HepG2 (cell line): ENCODE results near the gene CEBPG. TPM values are rescaled to one million over a fixed set of nuclear protein-coding genes. Genes with fewer than 3 reads are reported as not detected.
A peak's percentile ranks its signal among the peaks of the same experiment; 100 is the strongest.

Source experiments
- ATAC-seq: fragments of 200-7000 bp; cut with Tn5 transposase; 3 replicates; pipeline ENCODE4 v1.9.1; 2020; ENCODE audit warnings: mild to moderate bottlenecking, moderate library complexity
- BruUV-seq: library from RNA; stranded (reverse); fragments of 400-500 nt; replicated peaks from 2 replicates; lab custom pipeline; 2021; lab: Mats Ljungman, UMichigan
- CTCF ChIA-PET: fragments of 300-600 bp; formaldehyde crosslinking; extraction: SDS; loops from one replicate; lab custom pipeline; 2021; ENCODE audit warnings: low total read pairs, inconsistent platforms, low intra/inter-chr PET ratio; lab: Yijun Ruan, JAX
- POLR2A ChIA-PET: fragments of 350-600 bp; sonication (Branson Sonifier 250); formaldehyde crosslinking; loops from one replicate; lab custom pipeline; 2020; ENCODE audit warnings: antibody characterized with exemption, inconsistent platforms; lab: Yijun Ruan, JAX
- DNase-seq: peaks from one replicate; pipeline ENCODE4 v3.0.0-alpha.2; 2015; ENCODE audit warnings: low spot score
- FAIRE-seq: peaks from 3 replicates; lab custom pipeline; 2011; peaks lifted over from hg19 to GRCh38; lab: Jason Lieb, UNC
- H2AFZ ChIP-seq: one replicate; pipeline ENCODE4 v1.6.1; 2011; ENCODE audit warnings: low read length, inconsistent platforms
- H3K27ac ChIP-seq: fragments of 300-600 bp; 3 replicates; pipeline ENCODE4 v1.8.0; 2011; ENCODE audit warnings: mixed run types, mild to moderate bottlenecking, mixed read lengths, low read length, inconsistent platforms; ENCODE audit not compliant: insufficient read depth; ENCODE audit errors: extremely low read length
- H3K27me3 ChIP-seq, 2 experiments: fragments of 200-600 bp in 1 of 2; 2 replicates in 1 of 2; 3 replicates in 1 of 2; pipeline versions ENCODE4 v1.6.0 to v1.8.0; 2011; ENCODE audit warnings: low read length in 2 of 2, mild to moderate bottlenecking in 2 of 2, moderate library complexity in 2 of 2, inconsistent platforms in 1 of 2; ENCODE audit not compliant: insufficient read depth in 2 of 2, control insufficient read depth in 1 of 2
- H3K36me3 ChIP-seq, 2 experiments: fragments of 200-600 bp in 1 of 2; replicated peaks in 1 of 2; 2 replicates in 1 of 2; 3 replicates in 1 of 2; pipeline versions ENCODE4 v1.5.1 to v1.8.0; 2011; ENCODE audit warnings: low read length in 2 of 2, inconsistent platforms in 1 of 2; ENCODE audit not compliant: insufficient read depth in 2 of 2, control insufficient read depth in 1 of 2
- H3K4me1 ChIP-seq: 2 replicates; pipeline ENCODE4 v1.5.1; 2012; ENCODE audit warnings: low read length, inconsistent platforms; ENCODE audit not compliant: insufficient read depth
- H3K4me2 ChIP-seq: 2 replicates; pipeline ENCODE4 v1.6.0; 2011; ENCODE audit warnings: low read depth, low read length, inconsistent platforms
- H3K4me3 ChIP-seq, 3 experiments: fragments of 200-600 bp in 1 of 3; sonication (generic), shearing (Covaris generic) in 1 of 3; replicated peaks in 1 of 3; 2 replicates each; pipeline ENCODE4 v1.5.1; 2011 to 2016; ENCODE audit warnings: low read length in 3 of 3, inconsistent platforms in 2 of 3, low read depth in 2 of 3, mild to moderate bottlenecking in 2 of 3, control low read depth in 1 of 3, mixed read lengths in 1 of 3; ENCODE audit not compliant: insufficient read depth in 1 of 3
- H3K79me2 ChIP-seq: one replicate; pipeline ENCODE4 v1.6.1; 2011; ENCODE audit warnings: low read length, inconsistent platforms; ENCODE audit not compliant: insufficient read depth
- H3K9ac ChIP-seq: 2 replicates; pipeline ENCODE4 v1.6.0; 2011; ENCODE audit warnings: mild to moderate bottlenecking, low read depth, low read length, inconsistent platforms; ENCODE audit not compliant: insufficient read depth
- H3K9me3 ChIP-seq: 2 replicates; pipeline ENCODE4 v1.5.1; 2012; ENCODE audit warnings: mild to moderate bottlenecking, low read length
- H4K20me1 ChIP-seq: 2 replicates; pipeline ENCODE4 v1.6.0; 2011; ENCODE audit warnings: inconsistent platforms, mild to moderate bottlenecking, low read length, moderate library complexity; ENCODE audit not compliant: insufficient read depth
- CHD4 ChIP-seq: fragments of 200-600 bp; sonication (generic); IDR thresholded peaks from 2 replicates; pipeline ENCODE4 v1.7.0; 2017; ENCODE audit warnings: mild to moderate bottlenecking, low read length, borderline replicate concordance
- MIER3 ChIP-seq: IDR thresholded peaks from 2 replicates; pipeline ENCODE4 v1.6.1; 2016; ENCODE audit warnings: missing compliant biosample characterization, borderline replicate concordance
- RAD21 ChIP-seq: fragments of 450-650 bp; formaldehyde crosslinking; IDR thresholded peaks from 2 replicates; pipeline ENCODE4 v1.5.0; 2020; ENCODE audit warnings: mild to moderate bottlenecking
- SMC3 ChIP-seq: IDR thresholded peaks from 2 replicates; pipeline ENCODE4 v1.6.1; 2011; ENCODE audit warnings: low read length, improper control_type of control experiment
- STAG1 ChIP-seq: sonication (generic); formaldehyde crosslinking; IDR thresholded peaks from 2 replicates; pipeline ENCODE4 v1.4.0; 2020; ENCODE audit warnings: missing genetic modification reagents
- XRCC5 ChIP-seq: fragments of 200-400 bp; formaldehyde crosslinking; optimal IDR thresholded peaks from 2 replicates; pipeline ENCODE3; 2017; ENCODE audit warnings: mild to moderate bottlenecking, low read length
- ZNF121 ChIP-seq: sonication (generic); formaldehyde crosslinking; IDR thresholded peaks from 2 replicates; pipeline ENCODE4 v1.5.0; 2020; ENCODE audit warnings: mild to moderate bottlenecking, missing genetic modification reagents
- ZNF350 ChIP-seq: sonication (generic); formaldehyde crosslinking; IDR thresholded peaks from 2 replicates; pipeline ENCODE4 v1.4.0; 2020; ENCODE audit warnings: mild to moderate bottlenecking, low read depth, missing genetic modification reagents, borderline replicate concordance
- ZNF598 ChIP-seq: sonication (generic); formaldehyde crosslinking; IDR thresholded peaks from 2 replicates; pipeline ENCODE4 v1.5.1; 2020; ENCODE audit warnings: mild to moderate bottlenecking, missing genetic modification reagents, borderline replicate concordance
- ZNF768 ChIP-seq: sonication (generic); formaldehyde crosslinking; IDR thresholded peaks from 2 replicates; pipeline ENCODE4 v1.4.0; 2020; ENCODE audit warnings: missing genetic modification reagents
- ZNF83 ChIP-seq: sonication (generic); formaldehyde crosslinking; IDR thresholded peaks from 2 replicates; pipeline ENCODE4 v1.4.0; 2020; ENCODE audit warnings: missing genetic modification reagents, mild to moderate bottlenecking, borderline replicate concordance
- WGBS: methylation state at CpG from one replicate; pipeline ENCODE4 v1.1.6; 2017; ENCODE audit warnings: low lambda C conversion rate; 5-methylcytosine and 5-hydroxymethylcytosine counted together
- in situ Hi-C: cut with HindIII; loops from 2 replicates; pipeline ENCODE4 v1.10.0; 2017; ENCODE audit warnings: low pct_unique_long_range_greater_than_20kb; ENCODE audit not compliant: extremely low pct_ligation_motif_present
- intact Hi-C: fragments of 100-400 bp; cut with micrococcal nuclease; formaldehyde crosslinking; loops from one replicate; pipeline ENCODE4 v1.10.0; 2022; ENCODE audit not compliant: unreplicated experiment
- polyA plus RNA-seq, 8 experiments: library from polyadenylated mRNA; depleted of rRNA in 3 of 8; stranded (reverse) in 7 of 8; unstranded in 1 of 8; fragments of >200 nt; fragmentation: Illumina TruSeq in 4 of 8; extraction: Trizol in 4 of 8; gene quantifications; 2 replicates each; pipeline versions ENCODE4 v1.2.1 to v1.2.3, GENCODE V29; 2011 to 2016; ENCODE audit warnings: low read depth in 4 of 8, missing spikeins in 1 of 8, mixed read lengths in 1 of 8; ENCODE audit not compliant: insufficient read depth in 1 of 8
- total RNA-seq, 5 experiments: library from RNA; depleted of rRNA; stranded (reverse); fragments of >200 nt; fragmentation: Illumina TruSeq; extraction: Trizol; gene quantifications; 2 replicates each; pipeline ENCODE4 v1.2.3, GENCODE V29; 2016; ENCODE audit warnings: low read depth in 1 of 5
- TF ChIP-seq, protein P1 (sequence below): sonication (generic); formaldehyde crosslinking; IDR thresholded peaks from 2 replicates; pipeline ENCODE4 v1.9.0; 2021; ENCODE audit warnings: missing genetic modification reagents, borderline replicate concordance
- TF ChIP-seq, protein P2 (sequence below): sonication (generic); formaldehyde crosslinking; IDR thresholded peaks from 2 replicates; pipeline ENCODE4 v1.5.0; 2020; ENCODE audit warnings: mild to moderate bottlenecking, missing genetic modification reagents, moderate library complexity

The CEBPG gene
- total and polyA plus RNA-seq, 2 of the 13 experiments (the other 11 are each of a cell fraction or from before 2014, with no cell fraction given): 25.7 to 34.3 TPM

DNA sequence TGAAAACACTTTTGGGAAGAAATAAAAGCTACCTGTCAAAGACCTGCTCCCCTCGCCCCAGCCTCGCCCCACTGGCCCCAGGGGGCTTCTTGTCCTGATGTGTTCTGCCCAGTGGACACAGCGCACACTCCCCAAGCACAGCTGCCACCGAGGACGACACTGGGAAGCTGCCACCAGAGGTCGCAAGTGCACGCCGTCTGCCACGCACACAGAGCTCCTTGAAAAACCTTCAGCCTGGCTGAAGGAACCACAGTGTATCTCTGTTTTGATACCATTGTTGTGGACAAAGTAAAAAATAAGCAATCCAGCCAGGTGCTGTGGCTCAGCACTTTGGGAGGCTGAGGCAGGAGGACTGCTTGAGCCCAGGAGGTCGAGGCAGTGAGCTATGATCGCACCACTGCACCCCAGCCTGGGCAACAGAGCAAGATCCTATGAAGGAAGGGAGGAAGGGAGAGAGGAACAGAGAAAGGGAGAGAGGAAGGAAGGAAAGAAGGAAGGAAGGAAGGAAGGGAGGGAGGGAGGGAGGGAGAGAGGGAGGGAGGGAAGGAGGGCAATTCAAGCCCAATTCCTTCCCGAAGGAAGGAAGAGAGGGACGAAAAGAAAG, 57.3 kb downstream of the CEBPG start:
- BruUV-seq: no TSS peak
- FAIRE-seq: peak; percentile 60
- Histone ChIP-seq H3K4me1 (no peaks in the 10 kb centered on the region), H3K4me3 (no peak overlapping the region), H2AFZ (no peak overlapping the region), H4K20me1 (no peaks in the 10 kb centered on the region), H3K4me2 (no peak overlapping the region), H3K79me2 (no peaks in the 10 kb centered on the region), H3K27ac (no peak overlapping the region), H3K9me3 (no peaks in the 10 kb centered on the region), H3K9ac (no peak overlapping the region), H3K27me3 (no peaks in the 10 kb centered on the region), H3K36me3 (0 out of 5 replicates have a peak, but pooled peaks cover 0 to 3% of the 10 kb centered on the region in 2 experiments)
- POLR2A ChIA-PET: interaction anchor here (1.0 kb wide), 1 partner anchor 91 kb away, joined by 4 read pairs; the partner anchor contains the start of gene PEPD
- intact Hi-C loops (loop anchor here (1.0 to 2.0 kb wide), 2 partner anchors 274 to 341 kb away; no protein-coding TSS in a partner anchor), in situ Hi-C loops (no loop called here)
- peak; percentile 25 for DNase-seq
- TF ChIP-seq ZNF768 (CRISPR knock-in tag) (peak; percentile 80; the same call in 1 of the 2 replicates), ZNF350 (CRISPR knock-in tag) (no peak), ZNF598 (CRISPR knock-in tag) (0 out of 2 replicates have a peak, but pooled peaks have one; percentile 34), ZNF121 (CRISPR knock-in tag) (peak; percentile 92), MIER3 (CRISPR knock-in tag) (0 out of 2 replicates have a peak, but pooled peaks have one; percentile 18), STAG1 (CRISPR knock-in tag) (peak; percentile 91), SMC3 (peak; percentile 61), ZNF83 (CRISPR knock-in tag) (no peak), RAD21 (CRISPR knock-in tag) (peak; percentile 74; the same call in 1 of the 2 replicates), XRCC5 (peak; percentile 57), CHD4 (no peak)
- TF ChIP-seq, protein P1, sequence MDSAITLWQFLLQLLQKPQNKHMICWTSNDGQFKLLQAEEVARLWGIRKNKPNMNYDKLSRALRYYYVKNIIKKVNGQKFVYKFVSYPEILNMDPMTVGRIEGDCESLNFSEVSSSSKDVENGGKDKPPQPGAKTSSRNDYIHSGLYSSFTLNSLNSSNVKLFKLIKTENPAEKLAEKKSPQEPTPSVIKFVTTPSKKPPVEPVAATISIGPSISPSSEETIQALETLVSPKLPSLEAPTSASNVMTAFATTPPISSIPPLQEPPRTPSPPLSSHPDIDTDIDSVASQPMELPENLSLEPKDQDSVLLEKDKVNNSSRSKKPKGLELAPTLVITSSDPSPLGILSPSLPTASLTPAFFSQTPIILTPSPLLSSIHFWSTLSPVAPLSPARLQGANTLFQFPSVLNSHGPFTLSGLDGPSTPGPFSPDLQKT (CRISPR knock-in tag): no peak
- TF ChIP-seq, protein P2, sequence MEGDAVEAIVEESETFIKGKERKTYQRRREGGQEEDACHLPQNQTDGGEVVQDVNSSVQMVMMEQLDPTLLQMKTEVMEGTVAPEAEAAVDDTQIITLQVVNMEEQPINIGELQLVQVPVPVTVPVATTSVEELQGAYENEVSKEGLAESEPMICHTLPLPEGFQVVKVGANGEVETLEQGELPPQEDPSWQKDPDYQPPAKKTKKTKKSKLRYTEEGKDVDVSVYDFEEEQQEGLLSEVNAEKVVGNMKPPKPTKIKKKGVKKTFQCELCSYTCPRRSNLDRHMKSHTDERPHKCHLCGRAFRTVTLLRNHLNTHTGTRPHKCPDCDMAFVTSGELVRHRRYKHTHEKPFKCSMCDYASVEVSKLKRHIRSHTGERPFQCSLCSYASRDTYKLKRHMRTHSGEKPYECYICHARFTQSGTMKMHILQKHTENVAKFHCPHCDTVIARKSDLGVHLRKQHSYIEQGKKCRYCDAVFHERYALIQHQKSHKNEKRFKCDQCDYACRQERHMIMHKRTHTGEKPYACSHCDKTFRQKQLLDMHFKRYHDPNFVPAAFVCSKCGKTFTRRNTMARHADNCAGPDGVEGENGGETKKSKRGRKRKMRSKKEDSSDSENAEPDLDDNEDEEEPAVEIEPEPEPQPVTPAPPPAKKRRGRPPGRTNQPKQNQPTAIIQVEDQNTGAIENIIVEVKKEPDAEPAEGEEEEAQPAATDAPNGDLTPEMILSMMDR: peak; percentile 90
- peak; percentile 93 for ATAC-seq
- WGBS: 38% methylated on average over 13 of the region's 13 CpGs
- CTCF ChIA-PET: interaction anchor here (1.1 to 2.7 kb wide), 2 partner anchors 275 to 340 kb away, joined by 3 to 21 read pairs; no protein-coding TSS in a partner anchor
